ENCODE data around the gene PAOX. TPM values are rescaled to one million over a fixed set of nuclear protein-coding genes. Genes with fewer than 3 reads are reported as not detected.

PAOX gene
- total and polyA plus RNA-seq, 2 of the 13 experiments (the other 11 are each of a cell fraction or from before 2014, with no cell fraction given), result 0.49 to 0.77 TPM

- TF ChIP-seq PBX2 (CRISPR knock-in tag; IDR thresholded peaks at IDR 0.05) (no peak), CAMTA2 (CRISPR knock-in tag; IDR thresholded peaks at IDR 0.05; ENCODE audit: borderline replicate concordance) (no peak), ARID5B (CRISPR knock-in tag; IDR thresholded peaks at IDR 0.05) (no peak), HNF4A (CRISPR knock-in tag; IDR thresholded peaks at IDR 0.05) (no peak), SOX6 (IDR thresholded peaks at IDR 0.05) (no peak), SOX6 (CRISPR knock-in tag; IDR thresholded peaks at IDR 0.05) (no peak)
Observed at GRCh38 chr10:133388973-133389818, 10.1 kb downstream of the PAOX start (continued).

Data from HepG2 (cell line).